CD4-positive, alpha-beta T cell treated with Interleukin-4 for 1 hour (primary cell): ENCODE measurements around the gene SLC23A2.
"Not testable (repeated sequence)": the region's sequence is repeated elsewhere in the genome, so short reads cannot be mapped to it uniquely, and the experiment has no call there.

Experiments used
- DNase-seq, 2 donors: peaks; one replicate each; pipeline ENCODE4 v3.0.0-alpha.2; 2020 to 2022

The SLC23A2 gene

GRCh38 chr20:5005326-5005725 is 4.0 kb upstream of the SLC23A2 start:
- DNase-seq: no peak

- DNase-seq: not testable (repeated sequence)
These were observed 3.5 kb upstream of the SLC23A2 start for GRCh38 chr20:5004825-5005224.

GRCh38 chr20:5003626-5004025 is 2.3 kb upstream of the SLC23A2 start:
- DNase-seq: no peak

- DNase-seq: no peak
These were observed 735 bp upstream of the SLC23A2 start for GRCh38 chr20:5002077-5002413.

- DNase-seq: no peak
These were observed 792 bp downstream of the SLC23A2 start for GRCh38 chr20:5000263-5001173.

GRCh38 chr20:4999788-5000187 is 1.5 kb downstream of the SLC23A2 start:
- no peak for DNase-seq

GRCh38 chr20:4998160-4998651 is 3.1 kb downstream of the SLC23A2 start:
- peak in 1 of 2 donors; percentile 17 for DNase-seq

- no peak for DNase-seq
These were observed 4.1 kb downstream of the SLC23A2 start for GRCh38 chr20:4997222-4997621.

GRCh38 chr20:4989570-4989969 is 11.7 kb downstream of the SLC23A2 start:
- no peak for DNase-seq

GRCh38 chr20:4987130-4987529 is 14.2 kb downstream of the SLC23A2 start:
- no peak for DNase-seq

GRCh38 chr20:4985658-4986057 is 15.7 kb downstream of the SLC23A2 start:
- DNase-seq: no peak

GRCh38 chr20:4982281-4982680 is 19.0 kb downstream of the SLC23A2 start:
- no peak for DNase-seq

GRCh38 chr20:4979841-4980410 is 21.4 kb downstream of the SLC23A2 start:
- DNase-seq: no peak

GRCh38 chr20:4978050-4978918 is 23.0 kb downstream of the SLC23A2 start:
- DNase-seq: no peak

- not testable (repeated sequence) for DNase-seq
These were observed 25.3 kb downstream of the SLC23A2 start for GRCh38 chr20:4976014-4976413.

GRCh38 chr20:4973330-4974097 is 27.8 kb downstream of the SLC23A2 start:
- peak in 1 of 2 donors; percentile 19 for DNase-seq

- no peak for DNase-seq
These were observed 28.6 kb downstream of the SLC23A2 start for GRCh38 chr20:4972506-4973251.

GRCh38 chr20:4971064-4971463 is 30.2 kb downstream of the SLC23A2 start:
- DNase-seq: no peak

- no peak for DNase-seq
These were observed 33.4 kb downstream of the SLC23A2 start for GRCh38 chr20:4967752-4968477.

- DNase-seq: no peak
These were observed 34.2 kb downstream of the SLC23A2 start for GRCh38 chr20:4966826-4967751.
